A673 (cell line): ENCODE data around the gene KNCN. TPM values are rescaled to one million over a fixed set of nuclear protein-coding genes. Genes with fewer than 3 reads are reported as not detected.
A peak's percentile ranks its signal among the peaks of the same experiment; 100 is the strongest.

Experiments
- BruUV-seq: library from RNA; stranded (reverse); fragments of 400-500 nt; replicated peaks from 2 replicates; lab custom pipeline; 2021; lab: Mats Ljungman, UMichigan
- CTCF ChIA-PET: fragments of 300-600 bp; sonication (Branson Sonifier 250); formaldehyde crosslinking; loops from one replicate; lab custom pipeline; 2022; ENCODE audit warnings: antibody characterized with exemption; lab: Charles Lee
- POLR2A ChIA-PET: fragments of 300-600 bp; sonication (Branson Sonifier 250); formaldehyde crosslinking; loops from one replicate; lab custom pipeline; 2022; ENCODE audit warnings: antibody characterized with exemption; ENCODE audit not compliant: low non-redundant PET; lab: Charles Lee
- DNase-seq: peaks from one replicate; pipeline ENCODE4 v3.0.0-alpha.2; 2015; ENCODE audit warnings: low spot score
- H3K27ac ChIP-seq: fragments of 200-600 bp; sonication (generic); 2 replicates; pipeline ENCODE4 v1.5.1; 2016; ENCODE audit warnings: mixed run types, low read depth, mild to moderate bottlenecking, mixed read lengths, antibody characterized with exemption, low read length; ENCODE audit not compliant: poor library complexity, severe bottlenecking
- H3K27me3 ChIP-seq: fragments of 200-600 bp; sonication (generic); replicated peaks from 2 replicates; pipeline ENCODE4 v1.6.1; 2017; ENCODE audit warnings: mixed run types, low read depth, mild to moderate bottlenecking, mixed read lengths, antibody characterized with exemption, low read length; ENCODE audit not compliant: insufficient read depth, poor library complexity
- H3K36me3 ChIP-seq: fragments of 200-600 bp; sonication (generic); 2 replicates; pipeline ENCODE4 v1.6.1; 2016; ENCODE audit warnings: mixed run types, mild to moderate bottlenecking, mixed read lengths, antibody characterized with exemption, low read length; ENCODE audit not compliant: insufficient read depth, poor library complexity, severe bottlenecking
- H3K4me1 ChIP-seq: fragments of 200-600 bp; sonication (generic); 2 replicates; pipeline ENCODE4 v1.6.1; 2017; ENCODE audit warnings: mixed run types, mild to moderate bottlenecking, mixed read lengths, antibody characterized with exemption, low read length; ENCODE audit not compliant: insufficient read depth, poor library complexity, severe bottlenecking
- H3K4me3 ChIP-seq: fragments of 200-600 bp; sonication (generic); 2 replicates; pipeline ENCODE4 v1.5.1; 2016; ENCODE audit warnings: low read depth, mixed run types, mild to moderate bottlenecking, mixed read lengths, low read length; ENCODE audit not compliant: poor library complexity, severe bottlenecking
- H3K9me3 ChIP-seq: fragments of 200-600 bp; sonication (generic); 2 replicates; pipeline ENCODE4 v1.6.1; 2016; ENCODE audit warnings: mixed run types, low read depth, mild to moderate bottlenecking, mixed read lengths, antibody characterized with exemption, low read length; ENCODE audit not compliant: poor library complexity, severe bottlenecking
- CTCF ChIP-seq: fragments of 300-800, 200-600 bp; sonication (generic); conservative IDR thresholded peaks from 2 replicates; pipeline ENCODE4 v1.5.1; 2017; ENCODE audit warnings: low read depth, mild to moderate bottlenecking, antibody characterized with exemption, low read length, moderate library complexity, mixed read lengths
- EZH2 ChIP-seq: fragments of 200-600 bp; sonication (generic); IDR thresholded peaks from 2 replicates; pipeline ENCODE4 v1.6.1; 2017; ENCODE audit warnings: borderline replicate concordance, low read depth, mild to moderate bottlenecking, mixed read lengths, antibody characterized with exemption, low read length; ENCODE audit not compliant: poor library complexity, severe bottlenecking
- intact Hi-C: fragments of 100-400 bp; cut with micrococcal nuclease; formaldehyde crosslinking; loops from one replicate; pipeline ENCODE4 v1.10.0; 2022; ENCODE audit not compliant: unreplicated experiment
- total RNA-seq: library from RNA; stranded (reverse); gene quantifications from 2 replicates; pipeline ENCODE4 v1.2.3, GENCODE V29; 2021

Gene KNCN
- total RNA-seq, 1 experiment from 2014 or later = not detected

- H3K4me3 ChIP-seq = no peak overlapping the region
- H3K4me1 ChIP-seq = no peaks in the 10 kb centered on the region
- H3K27ac ChIP-seq = no peak overlapping the region
- peaks cover 8% of the 10 kb centered on the region for H3K27me3 ChIP-seq
- no TSS peak for BruUV-seq
- H3K9me3 ChIP-seq = no peaks in the 10 kb centered on the region
- no peak for DNase-seq
- ChIA-PET CTCF (interaction anchor here (0.5 kb wide), 1 partner anchor 97 kb away, joined by 3 read pairs; no protein-coding TSS in a partner anchor), POLR2A (no interaction called here)
- TF ChIP-seq EZH2 (no peak), CTCF (no peak)
- intact Hi-C loops = no loop called here
- no peaks in the 10 kb centered on the region for H3K36me3 ChIP-seq
Measured at GRCh38 chr1:46550751-46551231, 656 bp downstream of the KNCN start.

- H3K27ac ChIP-seq = no peak overlapping the region
Measured at GRCh38 chr1:46549697-46550681, 1.5 kb downstream of the KNCN start.

More at GRCh38 chr1:46549697-46550681, 1.5 kb downstream of the KNCN start:
- intact Hi-C loops = loop anchor here (5.0 kb wide), 2 partner anchors 103 to 177 kb away; no protein-coding TSS in a partner anchor
- ChIA-PET POLR2A (no interaction called here), CTCF (interaction anchor here (0.5 to 1.1 kb wide), 2 partner anchors 24 to 98 kb away, joined by 3 read pairs; no protein-coding TSS in a partner anchor)
- no peak overlapping the region for H3K4me3 ChIP-seq
- peaks cover 16% of the 10 kb centered on the region for H3K27me3 ChIP-seq
- BruUV-seq = no TSS peak
- no peak for TF ChIP-seq EZH2
- TF ChIP-seq CTCF = no peak
- no peaks in the 10 kb centered on the region for H3K36me3 ChIP-seq
- H3K4me1 ChIP-seq = no peaks in the 10 kb centered on the region
- peak; percentile 37 for DNase-seq
- H3K9me3 ChIP-seq = no peaks in the 10 kb centered on the region
